OCI-LY1 (cell line): ENCODE results near the gene GNG4.
"Not testable (repeated sequence)": the region's sequence is repeated elsewhere in the genome, so short reads cannot be mapped to it uniquely, and the experiment has no call there.

Experiments
- H2AFZ ChIP-seq: fragments of 200-600 bp; sonication (generic), shearing (Covaris generic); 2 replicates; pipeline ENCODE4 v1.6.0; 2014; ENCODE audit warnings: antibody characterized with exemption, mild to moderate bottlenecking, low read length
- H3F3A ChIP-seq: fragments of 200-600 bp; sonication (generic), shearing (Covaris generic); 2 replicates; pipeline ENCODE4 v1.6.0; 2014; ENCODE audit warnings: mild to moderate bottlenecking, antibody characterized with exemption, low read length, moderate library complexity; ENCODE audit not compliant: insufficient read depth
- H3K27ac ChIP-seq: fragments of 200-600 bp; sonication (generic); 2 replicates; pipeline ENCODE4 v1.5.1; 2014; ENCODE audit warnings: low read length, mixed run types, mild to moderate bottlenecking, low read depth; ENCODE audit not compliant: poor library complexity, severe bottlenecking
- H3K27me3 ChIP-seq: fragments of 200-600 bp; sonication (generic); 2 replicates; pipeline ENCODE4 v1.6.0; 2014; ENCODE audit warnings: antibody characterized with exemption, mild to moderate bottlenecking, low read length, moderate library complexity; ENCODE audit not compliant: insufficient read depth
- H3K36me3 ChIP-seq: fragments of 200-600 bp; sonication (generic); 2 replicates; pipeline ENCODE4 v1.6.1; 2014; ENCODE audit warnings: mild to moderate bottlenecking, antibody characterized with exemption, low read length, moderate library complexity, mixed read lengths; ENCODE audit not compliant: insufficient read depth
- H3K4me1 ChIP-seq: fragments of 200-600 bp; sonication (generic); 2 replicates; pipeline ENCODE4 v1.5.1; 2014; ENCODE audit warnings: mild to moderate bottlenecking, low read length, moderate library complexity; ENCODE audit not compliant: insufficient read depth, severe bottlenecking
- H3K4me2 ChIP-seq: fragments of 200-600 bp; sonication (generic), shearing (Covaris generic); 2 replicates; pipeline ENCODE4 v1.6.1; 2014; ENCODE audit warnings: low read length
- H3K4me3 ChIP-seq: fragments of 200-600 bp; sonication (generic); 2 replicates; pipeline ENCODE4 v1.5.1; 2014; ENCODE audit warnings: low read length, low read depth, mild to moderate bottlenecking, mixed read lengths; ENCODE audit not compliant: poor library complexity, severe bottlenecking
- H3K79me2 ChIP-seq: fragments of 200-600 bp; shearing (Covaris generic); 2 replicates; pipeline ENCODE4 v1.6.1; 2016; ENCODE audit warnings: mixed run types, low read length, mixed read lengths; ENCODE audit not compliant: insufficient read depth
- H3K9ac ChIP-seq: fragments of 200-600 bp; sonication (generic), shearing (Covaris generic); 2 replicates; pipeline ENCODE4 v1.6.1; 2014; ENCODE audit warnings: mild to moderate bottlenecking, low read length, mixed read lengths
- H3K9me2 ChIP-seq: fragments of 200-600 bp; sonication (generic), shearing (Covaris generic); 2 replicates; pipeline ENCODE4 v1.6.1; 2014; ENCODE audit warnings: low read depth, mild to moderate bottlenecking, low read length, mixed read lengths
- H3K9me3 ChIP-seq: fragments of 200-600 bp; shearing (Covaris generic); 2 replicates; pipeline ENCODE4 v1.6.1; 2014; ENCODE audit warnings: low read length, mixed read lengths
- H4K20me1 ChIP-seq: fragments of 200-600 bp; sonication (generic), shearing (Covaris generic); 2 replicates; pipeline ENCODE4 v1.6.0; 2016; ENCODE audit warnings: mild to moderate bottlenecking, low read length; ENCODE audit not compliant: insufficient read depth
- EZH2 ChIP-seq: fragments of 200-600 bp; sonication (generic), shearing (Covaris generic); IDR thresholded peaks from 2 replicates; pipeline ENCODE4 v1.8.0; 2017; ENCODE audit warnings: borderline replicate concordance, mixed run types, mild to moderate bottlenecking, antibody characterized with exemption, low read length, moderate library complexity, mixed read lengths
- TF ChIP-seq, protein P1 (sequence below): fragments of 200-600 bp; sonication (generic), shearing (Covaris generic); IDR thresholded peaks from 2 replicates; pipeline ENCODE4 v1.5.1; 2017; ENCODE audit warnings: mild to moderate bottlenecking, antibody characterized with exemption, low read length, moderate library complexity, mixed read lengths

GNG4 gene

DNA sequence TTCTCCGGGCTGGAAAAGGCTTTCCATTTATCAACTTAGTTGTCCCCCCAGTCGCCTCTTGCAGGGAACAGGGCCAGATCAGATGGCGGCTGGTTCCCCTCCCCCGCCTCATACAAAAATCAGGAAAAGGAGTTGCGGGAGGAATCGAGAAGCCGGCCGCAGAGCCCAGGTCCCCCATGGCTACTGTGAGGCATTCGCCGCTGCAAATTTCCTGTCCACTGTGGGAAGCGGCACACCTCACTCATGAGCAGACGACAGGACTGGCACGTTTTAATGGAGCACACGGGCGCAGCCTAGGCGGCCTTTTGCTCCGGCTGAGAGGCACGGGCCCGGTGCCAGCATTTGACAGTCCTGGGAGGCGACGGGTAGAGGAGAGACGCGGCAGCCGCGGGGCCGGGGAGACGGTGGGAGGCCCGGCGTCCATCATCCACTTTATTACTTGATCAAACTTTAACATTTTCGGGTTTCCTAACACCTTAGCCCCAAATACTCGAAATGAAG is 1.1 kb downstream of the GNG4 start:
- Histone ChIP-seq H2AFZ (no peak overlapping the region), H3K4me3 (no peak overlapping the region), H3K27ac (no peak overlapping the region), H3K9ac (no peak overlapping the region), H3K79me2 (no peaks in the 10 kb centered on the region), H3K4me2 (no peak overlapping the region), H3F3A (no peaks in the 10 kb centered on the region), H3K27me3 (no peaks in the 10 kb centered on the region), H3K36me3 (no peaks in the 10 kb centered on the region), H3K9me2 (no peaks in the 10 kb centered on the region), H3K9me3 (no peaks in the 10 kb centered on the region), H3K4me1 (no peaks in the 10 kb centered on the region), H4K20me1 (no peaks in the 10 kb centered on the region)
- TF ChIP-seq EZH2: no peak
- TF ChIP-seq, protein P1, sequence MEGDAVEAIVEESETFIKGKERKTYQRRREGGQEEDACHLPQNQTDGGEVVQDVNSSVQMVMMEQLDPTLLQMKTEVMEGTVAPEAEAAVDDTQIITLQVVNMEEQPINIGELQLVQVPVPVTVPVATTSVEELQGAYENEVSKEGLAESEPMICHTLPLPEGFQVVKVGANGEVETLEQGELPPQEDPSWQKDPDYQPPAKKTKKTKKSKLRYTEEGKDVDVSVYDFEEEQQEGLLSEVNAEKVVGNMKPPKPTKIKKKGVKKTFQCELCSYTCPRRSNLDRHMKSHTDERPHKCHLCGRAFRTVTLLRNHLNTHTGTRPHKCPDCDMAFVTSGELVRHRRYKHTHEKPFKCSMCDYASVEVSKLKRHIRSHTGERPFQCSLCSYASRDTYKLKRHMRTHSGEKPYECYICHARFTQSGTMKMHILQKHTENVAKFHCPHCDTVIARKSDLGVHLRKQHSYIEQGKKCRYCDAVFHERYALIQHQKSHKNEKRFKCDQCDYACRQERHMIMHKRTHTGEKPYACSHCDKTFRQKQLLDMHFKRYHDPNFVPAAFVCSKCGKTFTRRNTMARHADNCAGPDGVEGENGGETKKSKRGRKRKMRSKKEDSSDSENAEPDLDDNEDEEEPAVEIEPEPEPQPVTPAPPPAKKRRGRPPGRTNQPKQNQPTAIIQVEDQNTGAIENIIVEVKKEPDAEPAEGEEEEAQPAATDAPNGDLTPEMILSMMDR: no peak

DNA sequence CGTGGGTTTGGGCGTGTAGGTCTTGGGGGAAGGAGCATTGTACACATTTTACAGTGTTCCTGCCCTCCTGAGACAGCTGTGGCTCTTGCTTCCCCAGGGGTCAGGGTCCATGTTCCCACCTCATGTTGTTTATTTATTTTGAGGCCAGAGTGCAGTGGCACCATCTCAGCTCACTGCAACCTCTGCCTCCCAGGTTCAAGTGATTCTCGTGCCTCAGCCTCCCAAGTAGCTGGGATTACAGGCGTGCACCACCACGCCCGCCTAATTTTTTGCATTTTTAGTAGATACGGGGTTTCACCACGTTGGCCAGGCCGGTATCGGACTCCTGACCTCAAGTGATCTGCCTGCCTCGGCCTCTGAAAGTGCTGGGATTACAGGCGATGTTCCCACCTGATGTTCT is 2.0 kb downstream of the GNG4 start:
- H3K36me3 ChIP-seq, H3K27ac ChIP-seq, H3K9ac ChIP-seq, H3F3A ChIP-seq, H3K79me2 ChIP-seq, H3K4me3 ChIP-seq, H3K4me2 ChIP-seq, H3K27me3 ChIP-seq, H3K9me3 ChIP-seq, H3K9me2 ChIP-seq, H2AFZ ChIP-seq, H3K4me1 ChIP-seq, H4K20me1 ChIP-seq: not testable (repeated sequence)

DNA sequence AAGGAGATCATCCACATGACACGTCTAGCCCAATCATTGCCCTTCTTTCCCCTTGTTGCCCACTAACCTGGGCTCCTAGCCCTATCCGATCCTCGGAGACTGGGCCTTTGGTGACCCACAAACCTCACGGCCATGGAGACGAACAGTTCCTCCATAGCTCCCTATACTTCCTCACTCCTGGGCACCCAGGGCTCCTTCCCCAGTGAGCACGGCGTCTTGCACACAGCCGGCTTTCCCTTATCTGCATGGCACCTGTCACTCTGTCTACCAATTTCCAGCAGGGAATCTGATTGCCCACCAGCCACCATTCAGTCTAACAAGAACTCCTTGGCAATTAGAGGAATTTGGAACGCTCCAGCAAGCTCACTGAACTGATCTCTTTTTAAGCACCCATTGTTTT is 3.1 kb downstream of the GNG4 start:
- H3K4me2 ChIP-seq: no peak overlapping the region
- H3K27me3 ChIP-seq: no peaks in the 10 kb centered on the region

More for the DNA sequence above, 3.1 kb downstream of the GNG4 start:
- H3K79me2 ChIP-seq: no peaks in the 10 kb centered on the region
- peaks cover 15% of the 10 kb centered on the region for H3K4me1 ChIP-seq
- no peak overlapping the region for H3K4me3 ChIP-seq
- H2AFZ ChIP-seq: no peak overlapping the region
- H3K9me3 ChIP-seq: no peaks in the 10 kb centered on the region
- no peaks in the 10 kb centered on the region for H4K20me1 ChIP-seq
- H3K36me3 ChIP-seq: no peaks in the 10 kb centered on the region
- no peaks in the 10 kb centered on the region for H3F3A ChIP-seq
- no peak overlapping the region for H3K9ac ChIP-seq
- H3K27ac ChIP-seq: no peak overlapping the region
- TF ChIP-seq EZH2: no peak
- TF ChIP-seq, protein P1: no peak
- H3K9me2 ChIP-seq: no peaks in the 10 kb centered on the region
